Epithelial cell of proximal tubule (primary cell): Measurements from ENCODE around the gene ZNF530. TPM values are rescaled to one million over a fixed set of nuclear protein-coding genes. Genes with fewer than 3 reads are reported as not detected.

Experiments
- DNase-seq: peaks from one replicate; pipeline ENCODE4 v3.0.0-alpha.2; 2011; ENCODE audit warnings: low read depth
- H3K4me3 ChIP-seq: 2 replicates; pipeline ENCODE4 v1.5.1; 2011; ENCODE audit warnings: low read depth, mild to moderate bottlenecking, low read length
- total RNA-seq: library from RNA; depleted of rRNA; stranded (reverse); fragments of >200 nt; gene quantifications from 2 replicates; pipeline ENCODE4 v1.2.3, GENCODE V29; 2015
- TF ChIP-seq, protein P1 (sequence below): conservative IDR thresholded peaks from 2 replicates; pipeline ENCODE4 v1.5.1; 2012; ENCODE audit warnings: low read depth, mild to moderate bottlenecking, low read length

ZNF530 gene
- total RNA-seq, 1 donor from 2014 or later = 10.3 TPM

DNA sequence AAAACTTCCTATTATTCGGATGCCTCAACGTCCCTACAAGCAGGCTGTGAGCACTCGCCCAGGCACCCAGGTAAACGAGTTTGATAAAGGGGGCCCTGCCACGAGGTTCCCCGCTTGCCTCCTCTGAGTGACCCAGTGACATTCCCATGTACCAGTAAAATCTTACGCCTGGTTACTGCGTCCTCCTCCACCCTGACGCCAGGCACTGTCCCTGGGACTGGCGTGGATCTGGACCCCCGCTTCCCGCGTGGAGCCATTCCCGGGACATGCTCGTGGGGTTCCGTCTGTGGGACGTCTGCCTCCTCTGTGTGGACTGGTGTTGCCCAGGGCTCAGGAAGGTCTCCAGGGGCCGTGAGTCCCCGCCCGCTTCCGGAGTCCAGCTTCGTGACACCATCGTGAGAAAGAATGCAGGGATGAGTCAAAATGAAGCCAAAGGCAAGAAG lies 39.6 kb upstream of the ZNF530 start:
- peak overlapping the region; percentile 92 for H3K4me3 ChIP-seq
- TF ChIP-seq, protein P1, sequence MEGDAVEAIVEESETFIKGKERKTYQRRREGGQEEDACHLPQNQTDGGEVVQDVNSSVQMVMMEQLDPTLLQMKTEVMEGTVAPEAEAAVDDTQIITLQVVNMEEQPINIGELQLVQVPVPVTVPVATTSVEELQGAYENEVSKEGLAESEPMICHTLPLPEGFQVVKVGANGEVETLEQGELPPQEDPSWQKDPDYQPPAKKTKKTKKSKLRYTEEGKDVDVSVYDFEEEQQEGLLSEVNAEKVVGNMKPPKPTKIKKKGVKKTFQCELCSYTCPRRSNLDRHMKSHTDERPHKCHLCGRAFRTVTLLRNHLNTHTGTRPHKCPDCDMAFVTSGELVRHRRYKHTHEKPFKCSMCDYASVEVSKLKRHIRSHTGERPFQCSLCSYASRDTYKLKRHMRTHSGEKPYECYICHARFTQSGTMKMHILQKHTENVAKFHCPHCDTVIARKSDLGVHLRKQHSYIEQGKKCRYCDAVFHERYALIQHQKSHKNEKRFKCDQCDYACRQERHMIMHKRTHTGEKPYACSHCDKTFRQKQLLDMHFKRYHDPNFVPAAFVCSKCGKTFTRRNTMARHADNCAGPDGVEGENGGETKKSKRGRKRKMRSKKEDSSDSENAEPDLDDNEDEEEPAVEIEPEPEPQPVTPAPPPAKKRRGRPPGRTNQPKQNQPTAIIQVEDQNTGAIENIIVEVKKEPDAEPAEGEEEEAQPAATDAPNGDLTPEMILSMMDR = no peak
- no peak for DNase-seq

- DNase-seq = no peak
- H3K4me3 ChIP-seq = no peak overlapping the region
- TF ChIP-seq, protein P1 = no peak
These were observed 36.1 kb upstream of the ZNF530 start for GRCh38 chr19:57563547-57563946.

- TF ChIP-seq, protein P1 = no peak
- no peak for DNase-seq
- no peak overlapping the region for H3K4me3 ChIP-seq
These were observed 33.1 kb upstream of the ZNF530 start for GRCh38 chr19:57566396-57567265.

DNA sequence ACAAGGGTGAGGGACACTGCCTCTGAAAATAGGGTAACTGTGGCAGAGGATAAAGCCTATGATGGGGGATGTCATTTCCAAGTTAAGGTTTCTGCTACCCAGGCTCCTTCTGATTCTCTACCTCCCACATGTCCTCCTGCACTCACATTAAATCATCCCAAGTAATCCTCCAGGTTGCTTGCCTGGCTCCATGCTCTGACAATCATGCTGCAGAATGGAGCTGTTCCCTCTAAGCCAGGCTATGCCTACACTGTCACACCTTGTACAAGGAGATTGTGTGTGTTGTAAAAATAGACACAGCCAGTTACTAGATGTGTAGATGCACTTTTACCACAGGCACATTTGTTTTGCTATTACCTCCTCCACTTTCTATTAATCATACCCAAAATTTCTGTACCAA lies 29.0 kb upstream of the ZNF530 start:
- TF ChIP-seq, protein P1 = no peak
- no peak for DNase-seq
- no peak overlapping the region for H3K4me3 ChIP-seq

DNA sequence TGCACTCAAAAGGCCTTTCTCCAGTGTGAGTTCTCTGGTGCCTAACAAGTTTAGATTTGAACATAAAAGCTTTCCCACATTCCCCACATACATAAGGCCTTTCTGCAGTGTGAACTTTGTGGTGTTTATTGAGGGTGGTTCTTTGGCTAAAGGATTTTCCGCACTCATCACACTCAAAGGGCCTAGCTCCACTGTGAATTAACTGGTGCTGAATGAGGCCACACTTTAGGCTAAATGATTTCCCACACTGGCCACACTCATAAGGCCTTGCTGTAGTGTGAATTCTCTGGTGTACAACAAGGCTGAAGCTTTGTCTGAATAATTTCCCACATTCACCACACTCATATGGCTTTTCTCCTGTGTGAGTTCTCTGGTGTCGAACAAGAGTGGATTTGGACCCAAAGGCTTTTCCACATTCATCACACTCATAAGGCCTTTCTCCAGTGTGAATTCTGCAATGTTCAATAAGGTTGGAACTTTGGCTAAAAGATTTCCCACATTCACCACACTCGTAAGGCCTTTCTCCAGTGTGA lies 27.2 kb upstream of the ZNF530 start:
- DNase-seq = no peak
- no peak overlapping the region for H3K4me3 ChIP-seq
- TF ChIP-seq, protein P1 = no peak

DNA sequence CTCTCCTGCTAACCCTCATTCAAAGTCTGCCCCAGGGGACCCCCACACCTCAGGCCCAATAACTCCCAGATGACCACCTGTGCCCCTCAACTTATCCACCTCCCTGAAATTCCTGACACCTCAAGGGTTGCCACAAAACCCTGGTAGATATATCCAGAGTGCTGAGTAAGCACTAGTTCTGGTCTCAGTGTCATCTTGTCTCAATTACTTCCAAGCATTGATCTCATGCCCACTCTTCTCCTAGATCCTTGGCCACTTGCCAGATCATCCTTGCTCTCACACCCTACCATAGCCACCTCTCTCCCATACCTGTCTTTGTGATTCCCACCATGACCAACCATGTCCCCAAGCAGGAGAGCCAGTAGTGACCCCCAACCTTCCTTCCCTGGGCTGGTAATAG lies 23.0 kb upstream of the ZNF530 start:
- DNase-seq = no peak
- H3K4me3 ChIP-seq = no peak overlapping the region
- TF ChIP-seq, protein P1 = no peak
